ENCODE data around the gene CDC7. TPM values are rescaled to one million over a fixed set of nuclear protein-coding genes. Genes with fewer than 3 reads are reported as not detected.

The CDC7 gene
- total and polyA plus RNA-seq, 9 of the 15 experiments (the other 6 are each of a cell fraction or from before 2014, with no cell fraction given) = 22.3 to 66.8 (median 44.2) TPM

GRCh38 chr1:91500756-91501522, at the start of gene CDC7 (continued):
- TF ChIP-seq PTBP1 (IDR thresholded peaks at IDR 0.05; ENCODE audit: low read depth, low read length) = 0 out of 2 replicates have a peak, but pooled peaks have one; percentile 10
- TF ChIP-seq, protein P1, sequence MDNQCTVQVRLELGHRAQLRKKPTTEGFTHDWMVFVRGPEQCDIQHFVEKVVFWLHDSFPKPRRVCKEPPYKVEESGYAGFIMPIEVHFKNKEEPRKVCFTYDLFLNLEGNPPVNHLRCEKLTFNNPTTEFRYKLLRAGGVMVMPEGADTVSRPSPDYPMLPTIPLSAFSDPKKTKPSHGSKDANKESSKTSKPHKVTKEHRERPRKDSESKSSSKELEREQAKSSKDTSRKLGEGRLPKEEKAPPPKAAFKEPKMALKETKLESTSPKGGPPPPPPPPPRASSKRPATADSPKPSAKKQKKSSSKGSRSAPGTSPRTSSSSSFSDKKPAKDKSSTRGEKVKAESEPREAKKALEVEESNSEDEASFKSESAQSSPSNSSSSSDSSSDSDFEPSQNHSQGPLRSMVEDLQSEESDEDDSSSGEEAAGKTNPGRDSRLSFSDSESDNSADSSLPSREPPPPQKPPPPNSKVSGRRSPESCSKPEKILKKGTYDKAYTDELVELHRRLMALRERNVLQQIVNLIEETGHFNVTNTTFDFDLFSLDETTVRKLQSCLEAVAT (IDR thresholded peaks at IDR 0.05) = peak; percentile 11 to 38; a peak in 1 of 4 replicates
- TF ChIP-seq SMAD4 (CRISPR knock-in tag; conservative IDR thresholded peaks at IDR 0.05) = peak; percentile 41; the same call in 1 of the 2 replicates
- TF ChIP-seq SOX6 (IDR thresholded peaks at IDR 0.05) = peak; percentile 35; the same call in 1 of the 2 replicates
- TF ChIP-seq FUS (optimal IDR thresholded peaks at IDR 0.05; ENCODE audit: low read depth, low read length) = no peak
- TF ChIP-seq IFI16 (CRISPR knock-in tag; IDR thresholded peaks at IDR 0.05) = no peak
- TF ChIP-seq ESRRA (IDR thresholded peaks at IDR 0.05; ENCODE audit: borderline replicate concordance, low read depth) = 0 out of 2 replicates have a peak, but pooled peaks have one; percentile 22
- TF ChIP-seq ZNF584 (CRISPR knock-in tag; IDR thresholded peaks at IDR 0.05; ENCODE audit: low read depth) = no peak
- peak; percentile 70 for TF ChIP-seq TAF7 (tag; IDR thresholded peaks at IDR 0.05)
- TF ChIP-seq, protein P2, sequence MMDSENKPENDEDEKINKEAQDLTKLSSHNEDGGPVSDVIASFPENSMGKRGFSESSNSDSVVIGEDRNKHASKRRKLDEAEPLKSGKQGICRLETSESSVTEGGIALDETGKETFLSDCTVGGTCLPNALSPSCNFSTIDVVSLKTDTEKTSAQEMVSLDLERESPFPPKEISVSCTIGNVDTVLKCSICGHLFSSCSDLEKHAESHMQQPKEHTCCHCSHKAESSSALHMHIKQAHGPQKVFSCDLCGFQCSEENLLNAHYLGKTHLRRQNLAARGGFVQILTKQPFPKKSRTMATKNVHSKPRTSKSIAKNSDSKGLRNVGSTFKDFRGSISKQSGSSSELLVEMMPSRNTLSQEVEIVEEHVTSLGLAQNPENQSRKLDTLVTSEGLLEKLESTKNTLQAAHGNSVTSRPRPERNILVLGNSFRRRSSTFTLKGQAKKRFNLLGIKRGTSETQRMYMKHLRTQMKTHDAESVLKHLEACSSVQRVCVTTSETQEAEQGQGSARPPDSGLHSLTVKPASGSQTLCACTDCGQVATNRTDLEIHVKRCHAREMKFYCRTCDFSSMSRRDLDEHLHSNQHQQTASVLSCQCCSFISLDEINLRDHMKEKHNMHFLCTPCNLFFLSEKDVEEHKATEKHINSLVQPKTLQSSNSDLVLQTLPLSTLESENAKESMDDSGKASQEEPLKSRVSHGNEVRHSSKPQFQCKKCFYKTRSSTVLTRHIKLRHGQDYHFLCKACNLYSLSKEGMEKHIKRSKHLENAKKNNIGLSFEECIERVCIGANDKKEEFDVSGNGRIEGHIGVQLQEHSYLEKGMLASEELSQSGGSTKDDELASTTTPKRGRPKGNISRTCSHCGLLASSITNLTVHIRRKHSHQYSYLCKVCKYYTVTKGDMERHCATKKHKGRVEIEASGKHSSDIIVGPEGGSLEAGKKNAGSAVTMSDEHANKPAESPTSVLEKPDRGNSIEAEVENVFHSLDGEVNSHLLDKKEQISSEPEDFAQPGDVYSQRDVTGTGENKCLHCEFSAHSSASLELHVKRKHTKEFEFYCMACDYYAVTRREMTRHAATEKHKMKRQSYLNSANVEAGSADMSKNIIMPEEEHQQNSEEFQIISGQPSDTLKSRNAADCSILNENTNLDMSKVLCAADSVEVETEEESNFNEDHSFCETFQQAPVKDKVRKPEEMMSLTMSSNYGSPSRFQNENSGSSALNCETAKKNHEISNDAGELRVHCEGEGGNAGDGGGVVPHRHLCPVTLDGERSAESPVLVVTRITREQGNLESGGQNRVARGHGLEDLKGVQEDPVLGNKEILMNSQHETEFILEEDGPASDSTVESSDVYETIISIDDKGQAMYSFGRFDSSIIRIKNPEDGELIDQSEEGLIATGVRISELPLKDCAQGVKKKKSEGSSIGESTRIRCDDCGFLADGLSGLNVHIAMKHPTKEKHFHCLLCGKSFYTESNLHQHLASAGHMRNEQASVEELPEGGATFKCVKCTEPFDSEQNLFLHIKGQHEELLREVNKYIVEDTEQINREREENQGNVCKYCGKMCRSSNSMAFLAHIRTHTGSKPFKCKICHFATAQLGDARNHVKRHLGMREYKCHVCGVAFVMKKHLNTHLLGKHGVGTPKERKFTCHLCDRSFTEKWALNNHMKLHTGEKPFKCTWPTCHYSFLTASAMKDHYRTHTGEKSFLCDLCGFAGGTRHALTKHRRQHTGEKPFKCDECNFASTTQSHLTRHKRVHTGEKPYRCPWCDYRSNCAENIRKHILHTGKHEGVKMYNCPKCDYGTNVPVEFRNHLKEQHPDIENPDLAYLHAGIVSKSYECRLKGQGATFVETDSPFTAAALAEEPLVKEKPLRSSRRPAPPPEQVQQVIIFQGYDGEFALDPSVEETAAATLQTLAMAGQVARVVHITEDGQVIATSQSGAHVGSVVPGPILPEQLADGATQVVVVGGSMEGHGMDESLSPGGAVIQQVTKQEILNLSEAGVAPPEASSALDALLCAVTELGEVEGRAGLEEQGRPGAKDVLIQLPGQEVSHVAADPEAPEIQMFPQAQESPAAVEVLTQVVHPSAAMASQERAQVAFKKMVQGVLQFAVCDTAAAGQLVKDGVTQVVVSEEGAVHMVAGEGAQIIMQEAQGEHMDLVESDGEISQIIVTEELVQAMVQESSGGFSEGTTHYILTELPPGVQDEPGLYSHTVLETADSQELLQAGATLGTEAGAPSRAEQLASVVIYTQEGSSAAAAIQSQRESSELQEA (IDR thresholded peaks at IDR 0.05; ENCODE audit: low read depth) = no peak
- no peak for TF ChIP-seq ZNF655 (CRISPR knock-in tag; IDR thresholded peaks at IDR 0.05)
- no peak for TF ChIP-seq BACH1 (tag; IDR thresholded peaks at IDR 0.05)
- TF ChIP-seq ZNF274 (IDR thresholded peaks at IDR 0.05; ENCODE audit: borderline replicate concordance, low read depth, low read length) = no peak
- TF ChIP-seq TBL1XR1 (IDR thresholded peaks at IDR 0.05; ENCODE audit: low read length in 2 of 2) = peak in 1 of 2 experiments; percentile 24; a peak in 1 of 4 replicates
- TF ChIP-seq BCOR (IDR thresholded peaks at IDR 0.05) = peak; percentile 46
- peak; percentile 100 for TF ChIP-seq RB1 (IDR thresholded peaks at IDR 0.05; ENCODE audit: low read depth)
- TF ChIP-seq PPARD (CRISPR knock-in tag; IDR thresholded peaks at IDR 0.05) = no peak
- peak; percentile 66 for TF ChIP-seq POLR2H (tag; IDR thresholded peaks at IDR 0.05; ENCODE audit: low read depth)
